ENCODE results near the gene CMIP.

Gene CMIP

GRCh38 chr16:81466356-81466980, 21.9 kb downstream of the CMIP start:
- H3K79me2 ChIP-seq (ENCODE audit: control insufficient read depth, insufficient read depth, low read length, poor library complexity): peaks cover 24% of the 10 kb centered on the region
- no peak overlapping the region for H3K14ac ChIP-seq (ENCODE audit: low read length)
- no peaks in the 10 kb centered on the region for H3K79me1 ChIP-seq (ENCODE audit: low read length)
- H2AK5ac ChIP-seq (ENCODE audit: low read length): no peak overlapping the region
- no peak overlapping the region for H2BK5ac ChIP-seq (ENCODE audit: low read depth, low read length, poor library complexity)
- H3K4me2 ChIP-seq (ENCODE audit: low read length): no peak overlapping the region
- no peak overlapping the region for H3K4me3 ChIP-seq (ENCODE audit: low read depth, low read length)
- no peaks in the 10 kb centered on the region for H3K9me3 ChIP-seq (ENCODE audit: insufficient read depth, low read depth, low read length)
- H3K4ac ChIP-seq (ENCODE audit: low read depth, low read length): peak overlapping the region; percentile 61
- H3K27ac ChIP-seq (ENCODE audit: low read depth, low read length): no peak overlapping the region
- H3K18ac ChIP-seq (ENCODE audit: low read length): no peak overlapping the region
- H3K9ac ChIP-seq (ENCODE audit: low read length): no peak overlapping the region
- H4K8ac ChIP-seq (ENCODE audit: low read depth, low read length): no peak overlapping the region
- DNase-seq: no peak
- peaks cover 0 to 4% of the 10 kb centered on the region in 2 experiments for H3K4me1 ChIP-seq (ENCODE audit: control insufficient read depth in 1 of 2, insufficient read depth in 2 of 2, low read length in 2 of 2)
- no peak overlapping the region for H3K23ac ChIP-seq (ENCODE audit: low read length)
- H4K12ac ChIP-seq (ENCODE audit: low read depth, low read length): no peak overlapping the region
- no peak overlapping the region for H2BK12ac ChIP-seq (ENCODE audit: low read length)
- H3K36me3 ChIP-seq (ENCODE audit: control insufficient read depth in 1 of 2, insufficient read depth in 2 of 2, low read length in 2 of 2): peaks cover 11% of the 10 kb centered on the region in 2 experiments
- no peak overlapping the region for H4K91ac ChIP-seq (ENCODE audit: low read depth, low read length)
- no peak overlapping the region for H2BK120ac ChIP-seq (ENCODE audit: insufficient read depth, low read length, poor library complexity)
- no peak overlapping the region for H2AFZ ChIP-seq (ENCODE audit: insufficient read depth, low read length, poor library complexity)
- WGBS (ENCODE audit: extremely low coverage, insufficient coverage, insufficient read length): no CpG with 5 or more reads among the region's 7 CpGs
- no peaks in the 10 kb centered on the region for H3K27me3 ChIP-seq (ENCODE audit: insufficient read depth, low read length)

GRCh38 chr16:81467072-81467471, 22.5 kb downstream of the CMIP start:
- H2AFZ ChIP-seq (ENCODE audit: insufficient read depth, low read length, poor library complexity): no peak overlapping the region
- H3K27me3 ChIP-seq (ENCODE audit: insufficient read depth, low read length): no peaks in the 10 kb centered on the region
- peaks cover 0 to 4% of the 10 kb centered on the region in 2 experiments for H3K4me1 ChIP-seq (ENCODE audit: control insufficient read depth in 1 of 2, insufficient read depth in 2 of 2, low read length in 2 of 2)
- H3K4me2 ChIP-seq (ENCODE audit: low read length): no peak overlapping the region
- no peaks in the 10 kb centered on the region for H3K79me1 ChIP-seq (ENCODE audit: low read length)
- H3K9me3 ChIP-seq (ENCODE audit: insufficient read depth, low read depth, low read length): peaks cover 2% of the 10 kb centered on the region
- WGBS (ENCODE audit: extremely low coverage, insufficient coverage, insufficient read length): no CpG with 5 or more reads among the region's 11 CpGs
- no peak overlapping the region for H4K91ac ChIP-seq (ENCODE audit: low read depth, low read length)
- H3K4ac ChIP-seq (ENCODE audit: low read depth, low read length): peak overlapping the region; percentile 57
- H4K8ac ChIP-seq (ENCODE audit: low read depth, low read length): no peak overlapping the region
- no peak overlapping the region for H2BK5ac ChIP-seq (ENCODE audit: low read depth, low read length, poor library complexity)
- no peak overlapping the region for H3K14ac ChIP-seq (ENCODE audit: low read length)
- no peak overlapping the region for H2AK5ac ChIP-seq (ENCODE audit: low read length)
- no peak overlapping the region for H3K9ac ChIP-seq (ENCODE audit: low read length)
- H2BK120ac ChIP-seq (ENCODE audit: insufficient read depth, low read length, poor library complexity): no peak overlapping the region
- peaks cover 26% of the 10 kb centered on the region for H3K79me2 ChIP-seq (ENCODE audit: control insufficient read depth, insufficient read depth, low read length, poor library complexity)
- no peak overlapping the region for H3K23ac ChIP-seq (ENCODE audit: low read length)
- H3K18ac ChIP-seq (ENCODE audit: low read length): peak overlapping the region; percentile 10
- no peak overlapping the region for H3K27ac ChIP-seq (ENCODE audit: low read depth, low read length)
- H3K36me3 ChIP-seq (ENCODE audit: control insufficient read depth in 1 of 2, insufficient read depth in 2 of 2, low read length in 2 of 2): peaks cover 13 to 15% of the 10 kb centered on the region in 2 experiments
- no peak overlapping the region for H3K4me3 ChIP-seq (ENCODE audit: low read depth, low read length)
- no peak overlapping the region for H2BK12ac ChIP-seq (ENCODE audit: low read length)
- no peak overlapping the region for H4K12ac ChIP-seq (ENCODE audit: low read depth, low read length)
- no peak for DNase-seq

DNA sequence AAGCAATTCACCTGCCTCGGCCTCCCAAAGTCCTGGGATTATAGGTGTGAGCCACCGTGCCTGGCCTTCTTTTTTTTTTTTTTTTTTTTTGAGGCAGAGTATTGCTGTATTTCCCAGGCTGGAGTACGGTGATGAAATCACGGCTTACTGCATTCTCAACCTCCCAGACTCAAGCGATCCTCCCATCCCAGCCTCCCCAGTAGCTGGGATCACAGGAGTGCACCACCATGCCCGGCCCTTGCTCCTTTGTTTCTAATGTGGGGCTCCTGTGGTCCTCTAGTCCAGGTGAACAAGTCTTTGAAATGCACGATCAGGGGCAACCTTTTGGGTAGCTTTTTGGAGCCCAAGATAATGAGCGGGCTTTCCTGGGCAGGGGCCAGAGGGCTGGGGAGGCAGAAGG, 23.2 kb downstream of the CMIP start:
- Histone ChIP-seq H3K79me2 (ENCODE audit: control insufficient read depth, insufficient read depth, low read length, poor library complexity) (peaks cover 26% of the 10 kb centered on the region), H2BK12ac (ENCODE audit: low read length) (no peak overlapping the region), H3K4me3 (ENCODE audit: low read depth, low read length) (no peak overlapping the region), H3K4me2 (ENCODE audit: low read length) (no peak overlapping the region), H2AK5ac (ENCODE audit: low read length) (no peak overlapping the region), H3K36me3 (ENCODE audit: control insufficient read depth in 1 of 2, insufficient read depth in 2 of 2, low read length in 2 of 2) (peaks cover 19% of the 10 kb centered on the region in 2 experiments), H2AFZ (ENCODE audit: insufficient read depth, low read length, poor library complexity) (no peak overlapping the region), H2BK5ac (ENCODE audit: low read depth, low read length, poor library complexity) (no peak overlapping the region), H4K91ac (ENCODE audit: low read depth, low read length) (no peak overlapping the region), H3K23ac (ENCODE audit: low read length) (no peak overlapping the region), H4K12ac (ENCODE audit: low read depth, low read length) (no peak overlapping the region), H3K18ac (ENCODE audit: low read length) (no peak overlapping the region), H2BK120ac (ENCODE audit: insufficient read depth, low read length, poor library complexity) (no peak overlapping the region), H3K14ac (ENCODE audit: low read length) (no peak overlapping the region), H3K27ac (ENCODE audit: low read depth, low read length) (no peak overlapping the region), H3K9ac (ENCODE audit: low read length) (no peak overlapping the region), H3K4me1 (ENCODE audit: control insufficient read depth in 1 of 2, insufficient read depth in 2 of 2, low read length in 2 of 2) (peaks cover 0 to 6% of the 10 kb centered on the region in 2 experiments), H3K79me1 (ENCODE audit: low read length) (no peaks in the 10 kb centered on the region), H3K9me3 (ENCODE audit: insufficient read depth, low read depth, low read length) (peaks cover 2% of the 10 kb centered on the region), H4K8ac (ENCODE audit: low read depth, low read length) (no peak overlapping the region), H3K4ac (ENCODE audit: low read depth, low read length) (peak overlapping the region; percentile 41), H3K27me3 (ENCODE audit: insufficient read depth, low read length) (no peaks in the 10 kb centered on the region)
- DNase-seq: no peak
- no CpG with 5 or more reads among the region's 8 CpGs for WGBS (ENCODE audit: extremely low coverage, insufficient coverage, insufficient read length)

GRCh38 chr16:81468269-81468902, 23.8 kb downstream of the CMIP start:
- Histone ChIP-seq H3K36me3 (ENCODE audit: control insufficient read depth in 1 of 2, insufficient read depth in 2 of 2, low read length in 2 of 2) (peaks cover 19 to 20% of the 10 kb centered on the region in 2 experiments), H2BK12ac (ENCODE audit: low read length) (no peak overlapping the region), H3K27ac (ENCODE audit: low read depth, low read length) (no peak overlapping the region), H4K12ac (ENCODE audit: low read depth, low read length) (no peak overlapping the region), H2AFZ (ENCODE audit: insufficient read depth, low read length, poor library complexity) (no peak overlapping the region), H3K27me3 (ENCODE audit: insufficient read depth, low read length) (no peaks in the 10 kb centered on the region), H3K18ac (ENCODE audit: low read length) (no peak overlapping the region), H4K8ac (ENCODE audit: low read depth, low read length) (no peak overlapping the region), H3K23ac (ENCODE audit: low read length) (no peak overlapping the region), H3K4me1 (ENCODE audit: control insufficient read depth in 1 of 2, insufficient read depth in 2 of 2, low read length in 2 of 2) (peaks cover 0 to 7% of the 10 kb centered on the region in 2 experiments), H3K79me2 (ENCODE audit: control insufficient read depth, insufficient read depth, low read length, poor library complexity) (peaks cover 26% of the 10 kb centered on the region), H2BK5ac (ENCODE audit: low read depth, low read length, poor library complexity) (no peak overlapping the region), H3K4me2 (ENCODE audit: low read length) (no peak overlapping the region), H3K9ac (ENCODE audit: low read length) (no peak overlapping the region), H3K9me3 (ENCODE audit: insufficient read depth, low read depth, low read length) (peaks cover 2% of the 10 kb centered on the region), H3K79me1 (ENCODE audit: low read length) (no peaks in the 10 kb centered on the region), H3K4ac (ENCODE audit: low read depth, low read length) (peak overlapping the region; percentile 50), H2BK120ac (ENCODE audit: insufficient read depth, low read length, poor library complexity) (no peak overlapping the region), H4K91ac (ENCODE audit: low read depth, low read length) (no peak overlapping the region), H3K4me3 (ENCODE audit: low read depth, low read length) (no peak overlapping the region), H2AK5ac (ENCODE audit: low read length) (no peak overlapping the region), H3K14ac (ENCODE audit: low read length) (no peak overlapping the region)
- no peak for DNase-seq
- no CpG with 5 or more reads among the region's 19 CpGs for WGBS (ENCODE audit: extremely low coverage, insufficient coverage, insufficient read length)

Data from trophoblast cell (in vitro differentiated cells and primary cell).